Caco-2 (cell line): ENCODE data around the gene OSBPL8. TPM values are rescaled to one million over a fixed set of nuclear protein-coding genes. Genes with fewer than 3 reads are reported as not detected.

Experiments used
- BruUV-seq: library from RNA; stranded (reverse); fragments of 400-500 nt; replicated peaks from 2 replicates; lab custom pipeline; 2021; lab: Mats Ljungman, UMichigan
- CTCF ChIA-PET: fragments of 300-600 bp; sonication (Branson Sonifier 250); formaldehyde crosslinking; loops from one replicate; lab custom pipeline; 2022; ENCODE audit warnings: antibody characterized with exemption; lab: Charles Lee
- POLR2A ChIA-PET: fragments of 300-600 bp; sonication (Branson Sonifier 250); formaldehyde crosslinking; loops from one replicate; lab custom pipeline; 2022; ENCODE audit warnings: antibody characterized with exemption; lab: Charles Lee
- DNase-seq, 2 experiments: peaks; one replicate each; pipeline versions ENCODE4 v3.0.0 to v3.0.0-alpha.2; 2020 to 2022
- H3K27me3 ChIP-seq: replicated peaks from 2 replicates; pipeline ENCODE4 v1.6.0; 2011; ENCODE audit warnings: low read length; ENCODE audit not compliant: control insufficient read depth, insufficient read depth
- H3K36me3 ChIP-seq: 2 replicates; pipeline ENCODE4 v1.5.1; 2011; ENCODE audit warnings: low read length; ENCODE audit not compliant: control insufficient read depth, insufficient read depth
- H3K4me1 ChIP-seq: fragments of 250-450 bp; sonication (Bioruptor Pico); 2 replicates; pipeline ENCODE4 v1.5.1; 2020; ENCODE audit warnings: mild to moderate bottlenecking
- H3K4me3 ChIP-seq: 2 replicates; pipeline ENCODE4 v1.5.1; 2011; ENCODE audit warnings: low read depth, mild to moderate bottlenecking, control low read depth, low read length
- H3K9me3 ChIP-seq: fragments of 250-450 bp; sonication (Bioruptor Pico); 2 replicates; pipeline ENCODE4 v1.5.1; 2020; ENCODE audit warnings: mild to moderate bottlenecking, moderate library complexity
- H3K27ac Mint-ChIP-seq: one replicate; pipeline ENCODE4 v1.8.0; 2022; ENCODE audit warnings: mixed read lengths; ENCODE audit not compliant: unreplicated experiment
- H3K27me3 Mint-ChIP-seq: one replicate; pipeline ENCODE4 v1.8.0; 2022; ENCODE audit warnings: mixed read lengths; ENCODE audit not compliant: insufficient read depth, unreplicated experiment
- H3K36me3 Mint-ChIP-seq: one replicate; pipeline ENCODE4 v1.8.0; 2022; ENCODE audit warnings: mild to moderate bottlenecking, mixed read lengths; ENCODE audit not compliant: insufficient read depth, unreplicated experiment
- H3K4me1 Mint-ChIP-seq: one replicate; pipeline ENCODE4 v1.8.0; 2022; ENCODE audit warnings: low read depth, mixed read lengths; ENCODE audit not compliant: unreplicated experiment
- H3K4me3 Mint-ChIP-seq: one replicate; pipeline ENCODE4 v1.8.0; 2022; ENCODE audit warnings: mild to moderate bottlenecking, moderate library complexity, mixed read lengths; ENCODE audit not compliant: unreplicated experiment
- H3K9me3 Mint-ChIP-seq: one replicate; pipeline ENCODE4 v1.8.0; 2022; ENCODE audit warnings: mixed read lengths; ENCODE audit not compliant: unreplicated experiment
- intact Hi-C: fragments of 100-400 bp; cut with micrococcal nuclease; formaldehyde crosslinking; loops from one replicate; pipeline ENCODE4 v1.10.0; 2022; ENCODE audit not compliant: unreplicated experiment
- total RNA-seq: library from RNA; stranded (reverse); gene quantifications from 2 replicates; pipeline ENCODE4 v1.2.3, GENCODE V29; 2022
- TF ChIP-seq, protein P1 (sequence below), 2 experiments: fragments of 200-600 bp in 1 of 2; IDR thresholded peaks; 1 replicate in 1 of 2; 2 replicates in 1 of 2; pipeline versions ENCODE4 v1.5.1 to v1.8.0; 2011 to 2022; ENCODE audit warnings: antibody characterized with exemption in 1 of 2, control low read depth in 1 of 2, inconsistent platforms in 1 of 2, low read depth in 1 of 2, low read length in 1 of 2, mild to moderate bottlenecking in 1 of 2, moderate library complexity in 1 of 2; ENCODE audit not compliant: insufficient read depth in 1 of 2, severe bottlenecking in 1 of 2, unreplicated experiment in 1 of 2

OSBPL8 gene
- total RNA-seq, 1 experiment from 2014 or later: 50.0 TPM

DNA sequence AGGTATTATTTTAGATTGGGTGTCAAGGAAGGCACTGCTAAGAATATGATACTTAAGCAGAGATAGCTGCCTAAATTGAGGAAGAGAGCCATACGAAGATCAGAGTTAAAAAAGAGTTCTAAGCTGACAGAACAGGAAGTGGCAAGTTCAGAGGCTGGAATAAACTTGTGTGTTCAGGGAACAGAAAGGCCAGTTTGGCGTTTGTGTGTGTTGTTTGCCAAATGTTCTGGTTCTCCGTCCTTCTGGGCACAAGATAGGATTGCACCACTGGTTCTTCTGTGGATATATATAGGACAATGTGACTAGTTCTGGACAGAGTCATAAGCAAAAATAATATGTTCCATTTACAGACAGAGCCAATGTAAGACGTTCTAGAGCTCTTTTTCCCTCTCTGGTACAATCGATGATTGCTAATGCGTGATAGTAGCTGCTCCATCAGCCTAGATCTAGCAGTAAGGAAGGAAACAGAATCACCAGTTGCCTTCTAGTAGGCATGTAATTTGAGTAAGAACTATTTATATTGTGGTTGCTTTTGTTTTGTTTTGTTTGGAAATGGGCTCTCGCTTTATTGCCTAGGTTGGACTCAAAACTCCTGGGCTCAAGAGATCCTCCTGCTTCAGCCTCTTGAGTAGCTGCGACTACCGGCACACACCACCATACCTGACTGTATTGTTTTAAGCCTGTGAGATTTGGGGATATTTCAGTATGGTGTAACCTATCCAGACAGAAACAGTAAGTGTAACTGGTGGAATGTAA lies 218.7 kb downstream of the OSBPL8 start:
- H3K36me3 ChIP-seq: no peaks in the 10 kb centered on the region
- no TSS peak for BruUV-seq
- no peaks in the 10 kb centered on the region for H3K4me1 ChIP-seq
- no peak for DNase-seq
- Mint-ChIP-seq H3K27ac (no peak overlapping the region), H3K9me3 (no peaks in the 10 kb centered on the region), H3K4me1 (peaks cover 9% of the 10 kb centered on the region), H3K4me3 (no peak overlapping the region), H3K36me3 (no peaks in the 10 kb centered on the region), H3K27me3 (no peaks in the 10 kb centered on the region)
- no peaks in the 10 kb centered on the region for H3K9me3 ChIP-seq
- TF ChIP-seq, protein P1, sequence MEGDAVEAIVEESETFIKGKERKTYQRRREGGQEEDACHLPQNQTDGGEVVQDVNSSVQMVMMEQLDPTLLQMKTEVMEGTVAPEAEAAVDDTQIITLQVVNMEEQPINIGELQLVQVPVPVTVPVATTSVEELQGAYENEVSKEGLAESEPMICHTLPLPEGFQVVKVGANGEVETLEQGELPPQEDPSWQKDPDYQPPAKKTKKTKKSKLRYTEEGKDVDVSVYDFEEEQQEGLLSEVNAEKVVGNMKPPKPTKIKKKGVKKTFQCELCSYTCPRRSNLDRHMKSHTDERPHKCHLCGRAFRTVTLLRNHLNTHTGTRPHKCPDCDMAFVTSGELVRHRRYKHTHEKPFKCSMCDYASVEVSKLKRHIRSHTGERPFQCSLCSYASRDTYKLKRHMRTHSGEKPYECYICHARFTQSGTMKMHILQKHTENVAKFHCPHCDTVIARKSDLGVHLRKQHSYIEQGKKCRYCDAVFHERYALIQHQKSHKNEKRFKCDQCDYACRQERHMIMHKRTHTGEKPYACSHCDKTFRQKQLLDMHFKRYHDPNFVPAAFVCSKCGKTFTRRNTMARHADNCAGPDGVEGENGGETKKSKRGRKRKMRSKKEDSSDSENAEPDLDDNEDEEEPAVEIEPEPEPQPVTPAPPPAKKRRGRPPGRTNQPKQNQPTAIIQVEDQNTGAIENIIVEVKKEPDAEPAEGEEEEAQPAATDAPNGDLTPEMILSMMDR (IDR thresholded peaks at IDR 0.05; ENCODE audit: insufficient read depth in 1 of 2, low read depth in 1 of 2, low read length in 1 of 2, severe bottlenecking in 1 of 2, unreplicated experiment in 1 of 2): no peak
- ChIA-PET CTCF (no interaction called here), POLR2A (no interaction called here)
- H3K4me3 ChIP-seq: no peak overlapping the region
- no peaks in the 10 kb centered on the region; the same call in 1 of the 2 replicates for H3K27me3 ChIP-seq
- intact Hi-C loops: no loop called here

DNA sequence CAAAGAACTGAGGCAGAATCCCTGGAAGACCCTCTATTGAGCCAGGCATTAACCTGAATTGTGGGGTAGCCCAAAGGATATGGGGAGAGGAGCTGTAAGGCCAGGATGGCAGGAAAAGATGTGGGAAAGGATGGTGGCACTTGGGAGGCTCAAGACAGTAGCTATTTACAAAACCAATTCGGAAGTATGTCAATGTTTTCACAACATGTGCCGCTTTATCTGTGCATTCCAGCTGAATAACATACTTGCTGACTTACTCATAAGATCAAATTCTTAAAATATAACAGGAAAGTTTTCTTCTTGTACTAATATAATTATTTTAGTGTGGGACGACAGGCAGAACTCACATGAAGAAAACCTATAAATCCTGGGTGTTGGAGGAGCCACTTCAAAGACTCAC lies 222.0 kb downstream of the OSBPL8 start:
- no peaks in the 10 kb centered on the region for H3K36me3 ChIP-seq
- intact Hi-C loops: no loop called here
- H3K4me1 Mint-ChIP-seq: peaks cover 20% of the 10 kb centered on the region
- TF ChIP-seq, protein P1 (IDR thresholded peaks at IDR 0.05; ENCODE audit: insufficient read depth in 1 of 2, low read depth in 1 of 2, low read length in 1 of 2, severe bottlenecking in 1 of 2, unreplicated experiment in 1 of 2): no peak
- no peak overlapping the region for H3K27ac Mint-ChIP-seq
- POLR2A ChIA-PET: no interaction called here
- BruUV-seq: no TSS peak
- H3K4me3 Mint-ChIP-seq: no peak overlapping the region
- H3K27me3 Mint-ChIP-seq: no peaks in the 10 kb centered on the region
- H3K9me3 Mint-ChIP-seq: peaks cover 10% of the 10 kb centered on the region
- no peaks in the 10 kb centered on the region for H3K4me1 ChIP-seq
- H3K4me3 ChIP-seq: no peak overlapping the region
- no peaks in the 10 kb centered on the region for H3K9me3 ChIP-seq
- H3K27me3 ChIP-seq: no peaks in the 10 kb centered on the region
- CTCF ChIA-PET: interaction anchor here (0.9 kb wide), 1 partner anchor 11 kb away, joined by 3 read pairs; the partner anchor contains the start of gene BBS10
- DNase-seq: no peak
- H3K36me3 Mint-ChIP-seq: no peaks in the 10 kb centered on the region

DNA sequence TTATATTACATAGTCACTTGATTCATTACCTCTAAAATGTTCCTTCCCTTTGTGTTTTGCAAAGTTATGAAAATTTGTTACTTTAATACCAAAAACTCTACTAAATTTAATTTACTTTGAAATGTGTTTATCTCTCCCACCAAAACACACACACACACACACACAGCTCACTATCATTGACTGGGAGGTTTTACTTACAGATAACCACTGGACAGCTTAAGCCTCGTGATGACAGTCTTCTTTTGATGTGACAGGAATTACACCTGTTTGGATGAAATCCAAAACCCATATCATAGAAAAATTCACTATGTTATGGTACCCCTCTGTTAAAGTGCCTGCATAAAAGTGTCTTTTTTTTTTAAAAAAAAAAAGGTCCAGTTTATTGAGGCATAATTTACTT lies 227.0 kb downstream of the OSBPL8 start:
- ChIA-PET CTCF (no interaction called here), POLR2A (no interaction called here)
- Histone ChIP-seq H3K36me3 (no peaks in the 10 kb centered on the region), H3K4me1 (peaks cover 21% of the 10 kb centered on the region), H3K4me3 (no peak overlapping the region), H3K9me3 (peaks cover 14% of the 10 kb centered on the region; the same call in 1 of the 2 replicates), H3K27me3 (no peaks in the 10 kb centered on the region)
- Mint-ChIP-seq H3K27me3 (no peaks in the 10 kb centered on the region), H3K36me3 (no peaks in the 10 kb centered on the region), H3K4me1 (peaks cover 37% of the 10 kb centered on the region), H3K9me3 (peaks cover 38% of the 10 kb centered on the region), H3K4me3 (no peak overlapping the region), H3K27ac (no peak overlapping the region)
- intact Hi-C loops: no loop called here
- TF ChIP-seq, protein P1 (IDR thresholded peaks at IDR 0.05; ENCODE audit: insufficient read depth in 1 of 2, low read depth in 1 of 2, low read length in 1 of 2, severe bottlenecking in 1 of 2, unreplicated experiment in 1 of 2): no peak
- BruUV-seq: no TSS peak
- DNase-seq: no peak
